ENCODE data around the gene FBXL17. TPM values are rescaled to one million over a fixed set of nuclear protein-coding genes. Genes with fewer than 3 reads are reported as not detected.

Gene FBXL17
- total and polyA plus RNA-seq, 2 donors (not counting 1 experiment from before 2014, with no cell fraction given) = 7.3 to 40.3 TPM

GRCh38 chr5:108233617-108234155 is 148.2 kb downstream of the FBXL17 start:
- CTCF ChIA-PET = interaction anchor here (0.8 kb wide), 1 partner anchor 27 kb away, joined by 3 read pairs; no protein-coding TSS in a partner anchor
- Histone ChIP-seq H4K20me1 (ENCODE audit: control insufficient read depth, insufficient read depth, low read length, poor library complexity, severe bottlenecking) (no peaks in the 10 kb centered on the region), H3K27ac (ENCODE audit: low read length in 2 of 2) (no peak overlapping the region), H3K4me2 (replicated peaks; ENCODE audit: low read depth, low read length, poor library complexity, severe bottlenecking) (no peak overlapping the region), H3K36me3 (replicated peaks in 1 of 2; ENCODE audit: control extremely low read depth in 1 of 2, control insufficient read depth in 1 of 2, extremely low read depth in 1 of 2, insufficient read depth in 2 of 2, low read length in 1 of 2) (no peaks in the 10 kb centered on the region), H3K9ac (ENCODE audit: low read length) (no peak overlapping the region), H3K4me1 (ENCODE audit: control insufficient read depth in 2 of 2, insufficient read depth in 2 of 2, low read length in 2 of 2) (no peaks in the 10 kb centered on the region), H3K4me3 (ENCODE audit: control extremely low read depth in 1 of 5, extremely low read depth in 1 of 5, insufficient read depth in 1 of 5, low read depth in 2 of 5, low read length in 4 of 5) (no peak overlapping the region), H3K9me3 (ENCODE audit: control extremely low read depth in 1 of 3, control insufficient read depth in 2 of 3, insufficient read depth in 1 of 3, low read length in 2 of 3) (no peaks in the 10 kb centered on the region), H2AFZ (ENCODE audit: insufficient read depth, low read depth, low read length, poor library complexity, severe bottlenecking) (no peak overlapping the region), H3K27me3 (replicated peaks in 1 of 4; ENCODE audit: control extremely low read depth in 1 of 4, control insufficient read depth in 3 of 4, insufficient read depth in 4 of 4, low read length in 3 of 4) (no peaks in the 10 kb centered on the region), H3K79me2 (ENCODE audit: control insufficient read depth, insufficient read depth, low read length) (no peaks in the 10 kb centered on the region)
- ATAC-seq (ENCODE audit: low read depth) = no peak
- no peak for DNase-seq
- no peak overlapping the region for H3K27ac Mint-ChIP-seq
- no peaks in the 10 kb centered on the region for H3K9me3 Mint-ChIP-seq (ENCODE audit: insufficient read depth)
- H3K27me3 Mint-ChIP-seq = no peaks in the 10 kb centered on the region
- intact Hi-C loops (cut with micrococcal nuclease) = no loop called here
- TF ChIP-seq EZH2 (IDR thresholded peaks at IDR 0.05; ENCODE audit: borderline replicate concordance, insufficient read depth, low read depth, low read length, poor library complexity, severe bottlenecking) (no peak), CTCF (IDR thresholded peaks at IDR 0.05) (no peak)
- WGBS (ENCODE audit: insufficient coverage) = 100% methylated on average over 1 of the region's 3 CpGs
- POLR2A ChIA-PET = no interaction called here
- no peak overlapping the region for H3K4me3 Mint-ChIP-seq
- H3K4me1 Mint-ChIP-seq = no peaks in the 10 kb centered on the region

GRCh38 chr5:108232805-108233204 is 149.1 kb downstream of the FBXL17 start:
- Histone ChIP-seq H3K36me3 (replicated peaks in 1 of 2; ENCODE audit: control extremely low read depth in 1 of 2, control insufficient read depth in 1 of 2, extremely low read depth in 1 of 2, insufficient read depth in 2 of 2, low read length in 1 of 2) (no peaks in the 10 kb centered on the region), H3K4me3 (ENCODE audit: control extremely low read depth in 1 of 5, extremely low read depth in 1 of 5, insufficient read depth in 1 of 5, low read depth in 2 of 5, low read length in 4 of 5) (no peak overlapping the region), H3K27ac (ENCODE audit: low read length in 2 of 2) (no peak overlapping the region), H3K27me3 (replicated peaks in 1 of 4; ENCODE audit: control extremely low read depth in 1 of 4, control insufficient read depth in 3 of 4, insufficient read depth in 4 of 4, low read length in 3 of 4) (no peaks in the 10 kb centered on the region), H3K9ac (ENCODE audit: low read length) (no peak overlapping the region), H3K4me1 (ENCODE audit: control insufficient read depth in 2 of 2, insufficient read depth in 2 of 2, low read length in 2 of 2) (no peaks in the 10 kb centered on the region), H2AFZ (ENCODE audit: insufficient read depth, low read depth, low read length, poor library complexity, severe bottlenecking) (no peak overlapping the region), H3K4me2 (replicated peaks; ENCODE audit: low read depth, low read length, poor library complexity, severe bottlenecking) (no peak overlapping the region), H3K9me3 (ENCODE audit: control extremely low read depth in 1 of 3, control insufficient read depth in 2 of 3, insufficient read depth in 1 of 3, low read length in 2 of 3) (no peaks in the 10 kb centered on the region), H3K79me2 (ENCODE audit: control insufficient read depth, insufficient read depth, low read length) (no peaks in the 10 kb centered on the region), H4K20me1 (ENCODE audit: control insufficient read depth, insufficient read depth, low read length, poor library complexity, severe bottlenecking) (no peaks in the 10 kb centered on the region)
- no peak overlapping the region for H3K4me3 Mint-ChIP-seq
- H3K9me3 Mint-ChIP-seq (ENCODE audit: insufficient read depth) = no peaks in the 10 kb centered on the region
- intact Hi-C loops (cut with micrococcal nuclease) = no loop called here
- no peaks in the 10 kb centered on the region for H3K4me1 Mint-ChIP-seq
- TF ChIP-seq EZH2 (IDR thresholded peaks at IDR 0.05; ENCODE audit: borderline replicate concordance, insufficient read depth, low read depth, low read length, poor library complexity, severe bottlenecking) (no peak), CTCF (IDR thresholded peaks at IDR 0.05) (no peak)
- no peaks in the 10 kb centered on the region for H3K27me3 Mint-ChIP-seq
- no peak for DNase-seq
- ChIA-PET CTCF (no interaction called here), POLR2A (no interaction called here)
- no peak overlapping the region for H3K27ac Mint-ChIP-seq
- no peak for ATAC-seq (ENCODE audit: low read depth)
